ENCODE results near the gene KLF2.

DNA sequence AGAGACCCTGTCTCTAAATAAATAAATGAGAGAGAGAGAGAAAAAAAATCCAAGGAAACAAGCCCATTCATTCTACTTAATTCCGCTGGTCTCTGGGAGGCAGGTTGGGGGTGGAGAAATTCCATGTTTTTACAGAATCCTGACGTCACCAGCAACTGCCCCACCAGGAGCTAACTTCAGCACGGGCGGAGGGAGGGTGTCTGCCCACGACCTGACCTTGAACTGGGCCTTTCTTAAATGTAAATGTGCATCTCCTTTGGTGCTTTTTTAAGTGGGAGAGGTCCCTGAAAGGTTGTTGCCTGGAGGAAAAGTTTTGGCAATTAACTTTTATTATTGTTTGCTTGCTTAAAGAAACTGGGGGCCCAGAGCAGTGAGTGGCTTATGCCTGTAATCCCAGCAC, 15.5 kb downstream of the KLF2 start:
- TF ChIP-seq POLR2AphosphoS5 (IDR thresholded peaks at IDR 0.05) = no peak
- no peak for TF ChIP-seq POLR2A (IDR thresholded peaks at IDR 0.05)
